Ovary (tissue), 9 donors: ENCODE data around the gene TANC1. TPM values are rescaled to one million over a fixed set of nuclear protein-coding genes. Genes with fewer than 3 reads are reported as not detected.
A peak's percentile ranks its signal among the peaks of the same experiment; 100 is the strongest.

Experiments
- DNase-seq, 5 donors: peaks; one replicate each; pipeline ENCODE4 v3.0.0-alpha.2; 2019 to 2020
- H3K27ac ChIP-seq, 2 donors: fragments of 200-600 bp; one replicate each; pipeline versions ENCODE4 v1.5.1 to v1.8.0; 2019 to 2022
- H3K27me3 ChIP-seq: fragments of 200-600 bp; one replicate; pipeline ENCODE4 v1.8.0; 2022
- H3K36me3 ChIP-seq: fragments of 200-600 bp; sonication (generic); one replicate; pipeline ENCODE4 v1.5.1; 2019
- H3K4me1 ChIP-seq: one replicate; pipeline ENCODE4 v1.8.1; 2013; ENCODE audit warnings: mild to moderate bottlenecking, moderate library complexity; ENCODE audit not compliant: insufficient read depth
- H3K4me3 ChIP-seq: fragments of 200-600 bp; sonication (generic); one replicate; pipeline ENCODE4 v1.5.1; 2017
- H3K9me3 ChIP-seq, 2 donors: fragments of 200-600 bp in 1 of 2; sonication (generic) in 1 of 2; one replicate each; pipeline versions ENCODE4 v1.5.1 to v1.8.1; 2013 to 2019; ENCODE audit warnings: mild to moderate bottlenecking in 1 of 2, moderate library complexity in 1 of 2
- CTCF ChIP-seq, 3 donors: fragments of 450-650 bp in 2 of 3; fragments of 200-600 bp in 1 of 3; IDR thresholded peaks; one replicate each; pipeline versions ENCODE4 v1.5.1 to v1.8.0; 2016 to 2022; ENCODE audit warnings: antibody characterized with exemption in 3 of 3, mild to moderate bottlenecking in 1 of 3
- EP300 ChIP-seq: sonication (generic); formaldehyde crosslinking; IDR thresholded peaks from one replicate; pipeline ENCODE4 v1.6.1; 2017; ENCODE audit warnings: antibody characterized with exemption
- POLR2A ChIP-seq: fragments of 450-650 bp; IDR thresholded peaks from one replicate; pipeline ENCODE4 v1.6.1; 2017; ENCODE audit warnings: antibody characterized with exemption, mild to moderate bottlenecking, moderate library complexity
- WGBS, 3 donors: extraction: QIAGEN DNeasy Blood & Tissue Kit in 1 of 3; methylation state at CpG; one replicate each; pipeline versions ENCODE4 v1.1.5 to v1.1.7; 2013 to 2017; 5-methylcytosine and 5-hydroxymethylcytosine counted together
- intact Hi-C, 4 donors: fragments of 100-400 bp; cut with DNase I; formaldehyde crosslinking; loops; one replicate each; pipeline versions ENCODE4 v1.11.0 to v1.15.1; 2022 to 2023
- polyA plus RNA-seq, 2 donors: library from polyadenylated mRNA; stranded (reverse); fragments of 200-250 nt in 1 of 2; fragments of 350-450 nt in 1 of 2; fragmentation: Illumina TruSeq in 1 of 2; extraction: RNeasy Lipid Tissue Mini Kit (QIAGEN cat#74804) in 1 of 2; gene quantifications; one replicate each; pipeline ENCODE4 v1.2.3, GENCODE V29; 2013 to 2014
- total RNA-seq, 7 donors: library from RNA; depleted of rRNA in 2 of 7; stranded (reverse); fragments of >200 nt in 2 of 7; fragmentation: NEBNext Ultra II Directional in 3 of 7; extraction: Animal tissue kit (Norgen Biotek cat#: 25700) in 3 of 7; gene quantifications; one replicate each; pipeline versions ENCODE4 v1.1.0 to v1.2.4, GENCODE V29; 2016 to 2023
- donor health status: DM: no; HTN: no; CAD: no; lungs with moderate emphysema.
- donor health status: DM: no; HTN: no; CAD: no.
- donor health status: Bipolar disorder and iron deficiency.
- donor health status: DM: yes; HTN: yes; CAD: no.
- donor health status: DM: no; HTN: no; CAD: no.
- donor health status: DM: yes; HTN: yes; CAD: no.

TANC1 gene
- total and polyA plus RNA-seq, 9 donors = 12.2 to 39.2 (median 25.8) TPM

GRCh38 chr2:159131914-159132281 is 163.5 kb downstream of the TANC1 start:
- Histone ChIP-seq H3K4me1 (peaks cover 12% of the 10 kb centered on the region), H3K4me3 (no peak overlapping the region), H3K27me3 (no peaks in the 10 kb centered on the region), H3K9me3 (no peaks in the 10 kb centered on the region), H3K36me3 (no peaks in the 10 kb centered on the region), H3K27ac (no peak overlapping the region)
- intact Hi-C loops = no loop called here
- DNase-seq = peak in 1 of 5 donors; percentile 30
- 24 to 29% (median 26%) methylated on average over 4 of the region's 4 CpGs for WGBS, 3 donors
- TF ChIP-seq CTCF (IDR thresholded peaks at IDR 0.05) (no peak), POLR2A (no peak), EP300 (no peak)

- no peak overlapping the region for H3K4me3 ChIP-seq
- peak overlapping the region in 1 of 2 donors; percentile 29 for H3K27ac ChIP-seq
Measured at GRCh38 chr2:159133797-159134196, 165.4 kb downstream of the TANC1 start.

GRCh38 chr2:159134979-159135378 is 166.5 kb downstream of the TANC1 start:
- intact Hi-C loops = no loop called here
- peak overlapping the region in 1 of 2 donors; percentile 66 for H3K27ac ChIP-seq
- H3K9me3 ChIP-seq = no peaks in the 10 kb centered on the region
- H3K27me3 ChIP-seq = no peaks in the 10 kb centered on the region
- TF ChIP-seq CTCF (IDR thresholded peaks at IDR 0.05) (no peak), EP300 (no peak), POLR2A (no peak)
- no peak overlapping the region for H3K4me3 ChIP-seq
- H3K36me3 ChIP-seq = no peaks in the 10 kb centered on the region
- DNase-seq = no peak
- 71 to 82% (median 75%) methylated on average over 3 of the region's 3 CpGs for WGBS, 3 donors
- peaks cover 16% of the 10 kb centered on the region for H3K4me1 ChIP-seq

More at GRCh38 chr2:159133797-159134196, 165.4 kb downstream of the TANC1 start:
- 10 to 16% (median 13%) methylated on average over 4 of the region's 4 CpGs for WGBS, 3 donors
- H3K9me3 ChIP-seq = no peaks in the 10 kb centered on the region
- no peaks in the 10 kb centered on the region for H3K27me3 ChIP-seq
- no peak for DNase-seq
- peaks cover 19% of the 10 kb centered on the region for H3K4me1 ChIP-seq
- TF ChIP-seq POLR2A (no peak), CTCF (IDR thresholded peaks at IDR 0.05) (no peak), EP300 (no peak)
- intact Hi-C loops = no loop called here
- H3K36me3 ChIP-seq = no peaks in the 10 kb centered on the region

- H3K27me3 ChIP-seq = no peaks in the 10 kb centered on the region
- H3K4me3 ChIP-seq = no peak overlapping the region
- peak overlapping the region in 1 of 2 donors; percentile 66 for H3K27ac ChIP-seq
- no peaks in the 10 kb centered on the region for H3K9me3 ChIP-seq
- H3K4me1 ChIP-seq = peaks cover 16% of the 10 kb centered on the region
- H3K36me3 ChIP-seq = no peaks in the 10 kb centered on the region
- TF ChIP-seq POLR2A (no peak), EP300 (no peak), CTCF (IDR thresholded peaks at IDR 0.05) (no peak)
- DNase-seq = no peak
- WGBS, 3 donors = 9 to 31% (median 20%) methylated on average over 3 of the region's 3 CpGs
- intact Hi-C loops = no loop called here
Measured at GRCh38 chr2:159136391-159136790, 168.0 kb downstream of the TANC1 start.
